ENCODE data around the gene DNAJC5G.
"Not testable (repeated sequence)": the region's sequence is repeated elsewhere in the genome, so short reads cannot be mapped to it uniquely, and the experiment has no call there.

The DNAJC5G gene

GRCh38 chr2:27255187-27255586 lies 20.0 kb upstream of the DNAJC5G start:
- no peak for DNase-seq

GRCh38 chr2:27255660-27256059 lies 19.6 kb upstream of the DNAJC5G start:
- DNase-seq: no peak

GRCh38 chr2:27256855-27257454 lies 18.3 kb upstream of the DNAJC5G start:
- no peak for DNase-seq

- DNase-seq: no peak
Observed at GRCh38 chr2:27258051-27258450, 17.2 kb upstream of the DNAJC5G start.

- no peak for DNase-seq
Observed at GRCh38 chr2:27261241-27261925, 13.8 kb upstream of the DNAJC5G start.

GRCh38 chr2:27261926-27262298 lies 13.3 kb upstream of the DNAJC5G start:
- DNase-seq: no peak

GRCh38 chr2:27262379-27263286 lies 12.6 kb upstream of the DNAJC5G start, which contains the start of gene SLC30A3:
TSS of gene SLC30A3 (minus strand) at chr2:27263047. CDS start at chr2:27262906, 141 bp downstream.
- DNase-seq: peak; percentile 85

- DNase-seq: peak; percentile 38
Observed at GRCh38 chr2:27263287-27264252, 11.7 kb upstream of the DNAJC5G start.

- no peak for DNase-seq
Observed at GRCh38 chr2:27264253-27264752, 10.9 kb upstream of the DNAJC5G start.

GRCh38 chr2:27264753-27265535 lies 10.3 kb upstream of the DNAJC5G start:
- peak; percentile 76 for DNase-seq

GRCh38 chr2:27265536-27265870 lies 9.7 kb upstream of the DNAJC5G start:
- no peak for DNase-seq

GRCh38 chr2:27268296-27268695 lies 6.9 kb upstream of the DNAJC5G start:
- DNase-seq: not testable (repeated sequence)

- no peak for DNase-seq
Observed at GRCh38 chr2:27270131-27270530, 5.1 kb upstream of the DNAJC5G start.

GRCh38 chr2:27270670-27271069 lies 4.6 kb upstream of the DNAJC5G start:
- DNase-seq: no peak

- no peak for DNase-seq
Observed at GRCh38 chr2:27271631-27272340, 3.4 kb upstream of the DNAJC5G start.

GRCh38 chr2:27272537-27273522 lies 2.4 kb upstream of the DNAJC5G start:
- DNase-seq: not testable (repeated sequence)

- DNase-seq: no peak
Observed at GRCh38 chr2:27278010-27278409, 2.8 kb downstream of the DNAJC5G start.

GRCh38 chr2:27280826-27281225 lies 5.6 kb downstream of the DNAJC5G start:
- no peak for DNase-seq

- no peak for DNase-seq
Observed at GRCh38 chr2:27281442-27281841, 6.2 kb downstream of the DNAJC5G start.
